HG03108 (cell line): ENCODE measurements around the gene NDUFAB1.
A peak's percentile ranks its signal among the peaks of the same experiment; 100 is the strongest.
"Not testable (repeated sequence)": the region's sequence is repeated elsewhere in the genome, so short reads cannot be mapped to it uniquely, and the experiment has no call there.

ENCODE experiments used
- ATAC-seq: cut with Tn5 transposase; IDR thresholded peaks from one replicate; pipeline ENCODE4 v1.9.1; 2021; ENCODE audit warnings: moderate library complexity; ENCODE audit not compliant: unreplicated experiment

The NDUFAB1 gene

DNA sequence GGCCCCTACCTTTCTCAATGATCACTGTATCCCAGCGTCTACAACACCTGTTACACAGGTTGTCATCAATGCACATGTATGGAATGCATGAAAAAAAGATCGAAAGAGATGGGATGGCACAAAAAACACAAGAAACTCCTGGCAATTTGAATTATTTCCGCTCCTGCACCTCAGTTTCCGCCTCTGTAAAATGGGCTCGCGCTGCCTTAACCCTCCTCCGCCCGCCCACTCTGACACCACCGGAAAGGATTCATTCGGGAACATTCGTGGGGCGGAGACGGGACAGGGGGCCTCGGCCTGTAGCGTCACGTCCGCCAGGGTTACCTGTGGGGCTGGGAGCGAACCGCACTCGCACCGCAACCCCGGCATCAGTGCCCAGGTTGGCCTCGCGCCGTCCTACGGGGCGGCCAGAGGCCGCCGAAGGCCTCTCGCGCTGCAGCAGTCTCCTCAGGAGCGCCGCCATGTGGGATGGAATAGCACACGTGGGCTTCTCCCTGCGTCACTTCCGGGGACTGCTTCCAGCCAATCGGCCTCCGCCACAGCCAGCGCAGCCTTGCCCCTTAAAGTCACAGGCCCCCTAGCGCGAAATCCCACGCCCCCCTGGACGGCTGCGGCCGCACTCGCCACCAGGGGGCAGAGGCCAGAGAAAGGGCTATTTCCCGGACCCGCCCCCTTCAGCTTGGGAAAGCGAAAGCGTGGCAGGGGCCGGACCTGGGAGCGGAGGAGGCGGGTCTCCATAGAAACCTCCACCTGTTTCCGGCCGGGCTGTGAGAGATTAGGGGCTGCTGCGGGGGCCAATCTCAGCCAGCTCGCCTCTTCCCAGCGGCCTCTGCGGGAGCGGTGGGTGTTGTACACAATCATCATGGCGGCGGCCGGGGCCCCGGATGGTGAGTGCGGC, 39.0 kb downstream of the NDUFAB1 start, which contains the start of the genes EARS2 and UBFD1:
Gene EARS2 (minus strand): TSS at position 470 of the 898 bp plus-strand sequence. CDS start 7 bp downstream, at position 463.
Gene UBFD1 (plus strand): TSS at position 847 of the 898 bp plus-strand sequence. CDS start 16 bp downstream, at position 863.
- peak; percentile 91 for ATAC-seq

DNA sequence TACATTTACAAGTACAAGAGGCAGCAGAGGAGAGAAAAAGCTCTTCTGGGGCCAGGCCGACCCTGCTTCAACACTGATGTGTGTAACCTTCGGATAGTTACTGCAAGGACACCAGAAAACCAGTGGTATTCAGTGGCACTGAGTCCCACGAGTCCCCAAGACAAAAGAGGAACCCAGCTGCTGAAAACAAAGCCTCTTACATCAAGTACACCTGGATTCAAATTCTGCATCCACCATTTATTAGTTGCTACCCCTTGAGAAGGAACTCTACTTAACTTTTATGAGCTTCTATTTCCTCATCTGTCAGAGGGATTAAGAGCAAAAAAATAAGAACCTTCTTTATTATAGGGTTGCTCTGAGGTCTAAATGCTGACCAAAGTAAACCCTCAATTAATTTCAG, 41.6 kb downstream of the NDUFAB1 start:
- no peak for ATAC-seq

DNA sequence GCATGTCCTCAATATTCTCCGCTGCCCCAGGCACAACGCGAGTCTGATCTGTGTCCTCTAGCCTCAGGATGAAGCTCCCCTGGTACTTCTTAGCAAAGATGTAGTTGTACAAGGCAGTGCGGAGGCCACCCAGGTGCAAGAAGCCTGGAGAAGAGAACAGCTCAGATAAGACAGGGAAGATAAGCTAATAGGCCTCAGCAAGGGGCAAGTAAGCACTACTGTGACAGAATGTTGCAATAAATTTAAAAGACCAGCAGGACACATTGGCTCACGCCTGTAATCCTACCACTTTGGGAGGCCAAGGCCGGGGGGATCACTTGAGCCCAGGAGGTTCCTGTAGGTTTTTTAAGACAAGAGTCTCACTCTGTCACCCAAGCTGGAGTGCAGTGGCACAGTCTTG, 44.0 kb downstream of the NDUFAB1 start:
- ATAC-seq = no peak

GRCh38 chr16:23549938-23550337, 46.2 kb downstream of the NDUFAB1 start:
- no peak for ATAC-seq

DNA sequence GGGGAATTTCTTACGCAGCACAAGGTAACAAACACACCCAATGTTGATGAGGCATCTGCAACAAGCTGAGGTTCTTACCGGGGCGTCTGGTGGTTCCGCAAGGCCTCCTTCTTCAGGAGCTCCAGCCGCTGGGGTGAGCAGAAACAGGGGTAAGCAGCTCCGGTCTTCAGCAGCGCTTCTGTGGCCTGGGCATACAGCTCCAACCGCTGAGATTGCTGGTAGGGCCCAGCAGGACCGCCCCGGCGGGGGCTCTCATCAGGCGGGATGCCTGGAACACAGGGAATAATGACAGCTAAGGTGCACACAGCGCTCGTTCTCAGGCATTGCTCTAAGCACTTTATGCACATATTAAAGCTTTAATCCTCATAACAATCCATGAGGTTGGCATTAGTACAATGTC, 51.7 kb downstream of the NDUFAB1 start:
- no peak for ATAC-seq

DNA sequence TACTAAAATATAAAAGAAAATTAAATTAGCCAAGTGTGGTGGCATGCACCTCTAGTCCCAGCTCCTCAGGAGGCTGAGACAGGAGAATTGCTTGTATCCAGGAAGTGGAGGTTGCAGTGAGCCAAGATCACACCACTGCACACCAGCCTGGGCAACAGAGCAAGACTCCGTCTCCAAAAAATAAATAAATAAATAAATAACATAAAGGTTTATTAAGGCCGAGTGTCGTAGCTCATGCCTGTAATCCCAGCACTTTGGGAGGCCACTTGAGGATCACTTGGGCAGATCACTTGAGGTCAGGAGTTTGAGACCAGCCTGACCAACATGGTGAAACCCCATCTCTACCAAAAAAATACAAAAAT, 55.3 kb downstream of the NDUFAB1 start:
- not testable (repeated sequence) for ATAC-seq

- no peak for ATAC-seq
These were observed 55.9 kb downstream of the NDUFAB1 start for GRCh38 chr16:23539984-23540816.

DNA sequence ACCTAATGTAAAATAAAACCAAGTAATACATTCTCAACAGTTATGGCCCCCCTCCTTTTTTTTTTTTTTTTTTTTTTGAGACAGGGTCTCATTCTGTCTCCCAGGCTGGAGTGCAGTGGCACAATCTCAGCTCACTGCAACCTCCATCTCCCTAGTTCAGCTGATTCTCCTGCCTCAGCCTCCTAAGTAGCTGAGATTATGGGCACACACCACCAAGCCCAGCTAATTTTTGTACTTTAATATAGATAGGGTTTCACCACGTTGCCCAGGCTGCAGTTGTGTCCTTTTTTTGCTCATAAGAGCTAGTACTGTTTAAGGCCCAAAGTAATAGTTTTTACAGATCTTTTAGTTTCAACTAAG, 57.2 kb downstream of the NDUFAB1 start:
- no peak for ATAC-seq

GRCh38 chr16:23537390-23537789, 58.7 kb downstream of the NDUFAB1 start:
- no peak for ATAC-seq

DNA sequence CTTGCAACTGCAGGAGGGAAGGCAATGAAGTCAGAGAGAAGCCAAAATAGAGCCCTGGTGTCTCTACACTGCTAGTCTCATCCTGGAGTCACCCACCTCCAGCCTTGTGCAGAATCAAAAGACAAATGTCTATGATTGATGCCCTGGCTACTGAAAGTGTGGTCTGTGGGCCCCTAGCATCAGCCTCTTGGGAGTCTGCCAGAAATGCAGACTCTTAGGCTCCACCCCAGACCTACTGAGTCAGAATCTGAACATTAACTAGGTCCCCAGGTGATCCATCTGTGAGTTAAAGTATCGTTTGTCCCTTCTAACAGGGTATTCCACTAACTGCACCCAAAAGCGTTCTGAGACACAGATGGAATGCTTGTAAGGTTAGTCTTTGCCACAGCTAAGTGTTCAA, 60.2 kb downstream of the NDUFAB1 start:
- ATAC-seq = no peak

DNA sequence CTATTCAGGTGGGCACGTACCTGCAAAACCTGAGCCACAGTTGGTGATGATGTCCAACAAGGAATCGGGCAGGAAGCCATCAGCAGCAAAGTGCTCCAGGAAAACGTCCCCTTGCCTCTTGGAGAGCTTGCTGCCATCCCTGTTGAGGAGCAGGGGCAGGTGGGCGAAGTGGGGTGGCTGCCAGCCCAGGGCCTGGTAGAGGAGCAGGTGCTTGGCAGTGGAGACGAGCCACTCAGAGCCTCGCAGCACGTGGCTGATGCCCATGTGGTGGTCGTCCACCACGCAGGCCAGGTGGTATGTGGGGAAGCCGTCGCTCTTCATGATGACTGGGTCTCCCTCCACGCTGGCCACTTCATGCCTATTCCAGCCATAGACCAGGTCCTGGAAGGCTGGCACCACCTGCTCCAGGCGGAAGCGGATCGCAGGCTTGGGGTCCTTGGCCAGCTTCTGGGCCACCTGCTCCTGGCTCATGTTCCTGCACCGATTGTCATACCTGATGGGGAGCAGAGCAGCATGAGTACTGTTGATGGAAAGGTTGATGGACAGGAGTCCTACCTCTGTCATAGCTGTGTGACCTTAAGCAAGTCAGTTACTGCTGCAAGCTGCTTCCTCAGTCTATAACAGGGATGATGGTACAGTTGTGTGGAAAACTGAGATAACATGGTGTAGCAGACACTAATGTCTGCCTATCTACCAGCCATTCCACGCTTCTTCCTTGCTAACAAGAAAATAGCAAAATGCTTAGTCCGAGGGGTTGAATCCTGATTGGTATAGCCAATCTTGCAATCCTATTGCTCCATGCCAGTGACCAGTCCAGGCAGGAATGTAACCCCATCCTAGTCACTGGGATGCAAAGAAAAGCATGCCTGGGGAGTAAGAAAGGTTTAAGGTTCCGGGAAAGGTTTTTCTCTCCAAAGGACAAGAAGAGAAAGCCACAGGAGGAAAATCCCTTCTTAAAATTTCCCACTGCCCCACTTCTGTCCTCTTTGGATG, 61.0 kb downstream of the NDUFAB1 start:
- no peak for ATAC-seq

DNA sequence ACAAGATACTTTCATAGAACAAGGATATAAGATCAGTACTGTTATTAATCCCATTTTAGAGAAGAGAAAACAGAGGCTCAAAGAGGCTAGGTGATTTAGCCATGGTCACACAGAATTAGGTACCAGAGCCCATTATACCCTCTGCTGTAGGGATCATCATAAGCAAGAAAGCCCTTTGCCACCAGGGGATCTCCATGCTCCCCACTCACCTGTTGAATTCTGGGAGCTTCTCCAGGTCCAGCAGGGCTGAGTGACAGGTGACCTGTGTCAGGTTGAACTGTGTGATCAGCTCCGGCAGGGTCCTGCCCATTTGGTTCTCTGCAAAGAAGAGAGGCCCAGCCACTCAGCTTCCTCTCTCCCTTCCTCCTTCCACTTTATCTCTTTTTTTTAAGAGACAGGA, 63.7 kb downstream of the NDUFAB1 start:
- no peak for ATAC-seq
